Glutamatergic neuron (in vitro differentiated cells): ENCODE results near the gene F12. TPM values are rescaled to one million over a fixed set of nuclear protein-coding genes. Genes with fewer than 3 reads are reported as not detected.
"Not testable (repeated sequence)": the region's sequence is repeated elsewhere in the genome, so short reads cannot be mapped to it uniquely, and the experiment has no call there.

Experiments
- DNase-seq: peaks from one replicate; pipeline ENCODE4 v3.0.0; 2022
- H3K27ac Mint-ChIP-seq: one replicate; pipeline ENCODE4 v1.8.0; 2020; ENCODE audit warnings: mild to moderate bottlenecking, mixed read lengths, inconsistent platforms; ENCODE audit not compliant: unreplicated experiment
- H3K27me3 Mint-ChIP-seq: one replicate; pipeline ENCODE4 v1.8.0; 2020; ENCODE audit warnings: mild to moderate bottlenecking, moderate library complexity, mixed read lengths, inconsistent platforms; ENCODE audit not compliant: unreplicated experiment
- H3K36me3 Mint-ChIP-seq: one replicate; pipeline ENCODE4 v1.8.0; 2020; ENCODE audit warnings: mild to moderate bottlenecking, mixed read lengths, inconsistent platforms; ENCODE audit not compliant: unreplicated experiment
- H3K4me1 Mint-ChIP-seq: one replicate; pipeline ENCODE4 v1.8.0; 2020; ENCODE audit warnings: mild to moderate bottlenecking, low read depth, mixed read lengths, inconsistent platforms; ENCODE audit not compliant: unreplicated experiment
- H3K4me3 Mint-ChIP-seq: one replicate; pipeline ENCODE4 v1.8.0; 2020; ENCODE audit warnings: mild to moderate bottlenecking, mixed read lengths, inconsistent platforms; ENCODE audit not compliant: unreplicated experiment
- H3K9me3 Mint-ChIP-seq: one replicate; pipeline ENCODE4 v1.8.0; 2020; ENCODE audit warnings: mild to moderate bottlenecking, moderate library complexity, mixed read lengths, inconsistent platforms; ENCODE audit not compliant: unreplicated experiment
- CTCF ChIP-seq: fragments of 200-600 bp; sonication (generic); IDR thresholded peaks from one replicate; pipeline ENCODE4 v1.5.0; 2021; ENCODE audit not compliant: partially characterized antibody, unreplicated experiment
- total RNA-seq: library from RNA; stranded (reverse); fragmentation: NEBNext Ultra II Directional; extraction: Animal tissue kit (Norgen Biotek cat#: 25700); gene quantifications from one replicate; pipeline ENCODE4 v1.2.1, GENCODE V29; 2021; ENCODE audit not compliant: unreplicated experiment

Gene F12
- total RNA-seq, 1 donor from 2014 or later = 5.4 TPM

GRCh38 chr5:177377851-177378776 is 31.2 kb downstream of the F12 start:
- H3K4me1 Mint-ChIP-seq = no peaks in the 10 kb centered on the region
- peaks cover 9% of the 10 kb centered on the region for H3K9me3 Mint-ChIP-seq

GRCh38 chr5:177376107-177376506 is 33.3 kb downstream of the F12 start:
- H3K9me3 Mint-ChIP-seq = peaks cover 4% of the 10 kb centered on the region
- H3K36me3 Mint-ChIP-seq = no peaks in the 10 kb centered on the region
- no peaks in the 10 kb centered on the region for H3K4me1 Mint-ChIP-seq
- peaks cover 2% of the 10 kb centered on the region for H3K27me3 Mint-ChIP-seq
- no peak overlapping the region for H3K4me3 Mint-ChIP-seq
- no peak for DNase-seq
- no peak for TF ChIP-seq CTCF
- no peak overlapping the region for H3K27ac Mint-ChIP-seq

More at GRCh38 chr5:177377851-177378776, 31.2 kb downstream of the F12 start:
- H3K27me3 Mint-ChIP-seq = peaks cover 3% of the 10 kb centered on the region
- TF ChIP-seq CTCF = no peak
- no peak for DNase-seq
- no peak overlapping the region for H3K4me3 Mint-ChIP-seq
- H3K36me3 Mint-ChIP-seq = no peaks in the 10 kb centered on the region
- H3K27ac Mint-ChIP-seq = no peak overlapping the region

- H3K36me3 Mint-ChIP-seq, H3K9me3 Mint-ChIP-seq, H3K27me3 Mint-ChIP-seq, H3K4me3 Mint-ChIP-seq, H3K27ac Mint-ChIP-seq, H3K4me1 Mint-ChIP-seq, DNase-seq: not testable (repeated sequence)
Observed at GRCh38 chr5:177375516-177375915, 33.8 kb downstream of the F12 start.

GRCh38 chr5:177374211-177374610 is 35.2 kb downstream of the F12 start:
- H3K36me3 Mint-ChIP-seq = no peaks in the 10 kb centered on the region
- H3K27ac Mint-ChIP-seq = no peak overlapping the region
- H3K4me1 Mint-ChIP-seq = peaks cover 6% of the 10 kb centered on the region
- H3K4me3 Mint-ChIP-seq = no peak overlapping the region
- H3K9me3 Mint-ChIP-seq = peaks cover 4% of the 10 kb centered on the region
- peaks cover 2% of the 10 kb centered on the region for H3K27me3 Mint-ChIP-seq
- DNase-seq = no peak
- TF ChIP-seq CTCF = no peak

GRCh38 chr5:177373806-177374205 is 35.6 kb downstream of the F12 start:
- DNase-seq = no peak
- Mint-ChIP-seq H3K27ac (no peak overlapping the region), H3K9me3 (peaks cover 4% of the 10 kb centered on the region), H3K27me3 (peaks cover 2% of the 10 kb centered on the region), H3K4me3 (no peak overlapping the region), H3K4me1 (peaks cover 9% of the 10 kb centered on the region), H3K36me3 (no peaks in the 10 kb centered on the region)
- no peak for TF ChIP-seq CTCF
